ENCODE results near the gene SEMA3D. TPM values are rescaled to one million over a fixed set of nuclear protein-coding genes. Genes with fewer than 3 reads are reported as not detected.

Gene SEMA3D
- total and polyA plus RNA-seq, 9 of the 15 experiments (the other 6 are each of a cell fraction or from before 2014, with no cell fraction given): 0.01 to 0.10 (median 0.04) TPM; not detected in 1

DNA sequence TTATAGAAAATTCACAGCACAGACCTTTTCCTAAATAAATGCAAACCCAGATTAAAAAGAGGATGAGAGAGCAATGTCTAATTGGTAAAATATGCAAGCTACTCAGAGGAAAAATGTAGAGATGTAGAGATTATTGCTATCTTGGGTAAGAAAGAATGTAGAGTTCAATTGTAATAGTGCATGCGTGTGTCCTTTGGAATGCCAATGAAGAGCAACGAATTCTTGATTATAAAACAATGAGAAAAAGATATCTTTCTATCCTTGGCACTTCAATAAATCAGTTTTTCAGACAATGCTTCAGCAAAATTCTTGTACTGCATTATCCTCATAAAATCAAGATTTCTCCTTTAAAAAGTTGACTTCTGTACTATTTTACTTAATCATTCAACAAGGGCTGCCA, 50.9 kb downstream of the SEMA3D start:
- no peak overlapping the region for H3K4me3 ChIP-seq
- in situ Hi-C loops (cut with MboI): no loop called here
- CTCF ChIA-PET (ENCODE audit: low intra/inter-chr PET ratio): no interaction called here
- H4K20me1 ChIP-seq (replicated peaks; ENCODE audit: control insufficient read depth, insufficient read depth, low read length): no peaks in the 10 kb centered on the region
- H3K9me1 ChIP-seq (ENCODE audit: control insufficient read depth, insufficient read depth, low read length): no peaks in the 10 kb centered on the region
- no peak overlapping the region for H3K4me2 ChIP-seq (ENCODE audit: insufficient read depth, low read length)
- H3K27me3 ChIP-seq (ENCODE audit: control insufficient read depth in 2 of 2, insufficient read depth in 2 of 2, low read length in 2 of 2): no peaks in the 10 kb centered on the region
- no peak for ATAC-seq
- FAIRE-seq: no peak
- H3K9ac ChIP-seq (ENCODE audit: insufficient read depth in 1 of 2, low read depth in 2 of 2, low read length in 2 of 2): no peak overlapping the region
- H3K9me3 ChIP-seq (replicated peaks; ENCODE audit: control insufficient read depth, insufficient read depth, low read depth, low read length): no peaks in the 10 kb centered on the region
- no TSS peak for BruUV-seq (replicated peaks)
- 0% methylated on average over 2 of the region's 2 CpGs for WGBS (ENCODE audit: insufficient coverage, low coverage, missing lambda C conversion rate)
- no peak overlapping the region for H3K27ac ChIP-seq (ENCODE audit: extremely low read depth, low read depth, low read length)
- no peak overlapping the region for H2AFZ ChIP-seq (ENCODE audit: low read depth, low read length)
- TF ChIP-seq BMI1 (IDR thresholded peaks at IDR 0.05; ENCODE audit: low read length): no peak
- TF ChIP-seq, protein P1, sequence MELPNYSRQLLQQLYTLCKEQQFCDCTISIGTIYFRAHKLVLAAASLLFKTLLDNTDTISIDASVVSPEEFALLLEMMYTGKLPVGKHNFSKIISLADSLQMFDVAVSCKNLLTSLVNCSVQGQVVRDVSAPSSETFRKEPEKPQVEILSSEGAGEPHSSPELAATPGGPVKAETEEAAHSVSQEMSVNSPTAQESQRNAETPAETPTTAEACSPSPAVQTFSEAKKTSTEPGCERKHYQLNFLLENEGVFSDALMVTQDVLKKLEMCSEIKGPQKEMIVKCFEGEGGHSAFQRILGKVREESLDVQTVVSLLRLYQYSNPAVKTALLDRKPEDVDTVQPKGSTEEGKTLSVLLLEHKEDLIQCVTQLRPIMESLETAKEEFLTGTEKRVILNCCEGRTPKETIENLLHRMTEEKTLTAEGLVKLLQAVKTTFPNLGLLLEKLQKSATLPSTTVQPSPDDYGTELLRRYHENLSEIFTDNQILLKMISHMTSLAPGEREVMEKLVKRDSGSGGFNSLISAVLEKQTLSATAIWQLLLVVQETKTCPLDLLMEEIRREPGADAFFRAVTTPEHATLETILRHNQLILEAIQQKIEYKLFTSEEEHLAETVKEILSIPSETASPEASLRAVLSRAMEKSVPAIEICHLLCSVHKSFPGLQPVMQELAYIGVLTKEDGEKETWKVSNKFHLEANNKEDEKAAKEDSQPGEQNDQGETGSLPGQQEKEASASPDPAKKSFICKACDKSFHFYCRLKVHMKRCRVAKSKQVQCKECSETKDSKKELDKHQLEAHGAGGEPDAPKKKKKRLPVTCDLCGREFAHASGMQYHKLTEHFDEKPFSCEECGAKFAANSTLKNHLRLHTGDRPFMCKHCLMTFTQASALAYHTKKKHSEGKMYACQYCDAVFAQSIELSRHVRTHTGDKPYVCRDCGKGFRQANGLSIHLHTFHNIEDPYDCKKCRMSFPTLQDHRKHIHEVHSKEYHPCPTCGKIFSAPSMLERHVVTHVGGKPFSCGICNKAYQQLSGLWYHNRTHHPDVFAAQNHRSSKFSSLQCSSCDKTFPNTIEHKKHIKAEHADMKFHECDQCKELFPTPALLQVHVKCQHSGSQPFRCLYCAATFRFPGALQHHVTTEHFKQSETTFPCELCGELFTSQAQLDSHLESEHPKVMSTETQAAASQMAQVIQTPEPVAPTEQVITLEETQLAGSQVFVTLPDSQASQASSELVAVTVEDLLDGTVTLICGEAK (IDR thresholded peaks at IDR 0.05): no peak
- TF ChIP-seq, protein P1 (CRISPR knock-in tag; IDR thresholded peaks at IDR 0.05): no peak
- no peak for TF ChIP-seq NRF1 (conservative IDR thresholded peaks at IDR 0.05 in 1 of 2, IDR thresholded peaks at IDR 0.05 in 1 of 2)
- POLR2A ChIA-PET: no interaction called here
- no peaks in the 10 kb centered on the region for H3K79me2 ChIP-seq (ENCODE audit: control insufficient read depth, insufficient read depth, low read length)
- DNase-seq (ENCODE audit: extremely low read depth in 1 of 4, low spot score in 3 of 4): no peak
- no peaks in the 10 kb centered on the region for H3K4me1 ChIP-seq (replicated peaks in 1 of 2; ENCODE audit: control insufficient read depth in 2 of 2, insufficient read depth in 2 of 2, low read length in 2 of 2)
- intact Hi-C loops (cut with micrococcal nuclease): no loop called here
- no peaks in the 10 kb centered on the region for H3K36me3 ChIP-seq (ENCODE audit: control insufficient read depth, insufficient read depth, low read length)

Measured in K562 (cell line).